ENCODE results near the gene CABCOCO1.

DNA sequence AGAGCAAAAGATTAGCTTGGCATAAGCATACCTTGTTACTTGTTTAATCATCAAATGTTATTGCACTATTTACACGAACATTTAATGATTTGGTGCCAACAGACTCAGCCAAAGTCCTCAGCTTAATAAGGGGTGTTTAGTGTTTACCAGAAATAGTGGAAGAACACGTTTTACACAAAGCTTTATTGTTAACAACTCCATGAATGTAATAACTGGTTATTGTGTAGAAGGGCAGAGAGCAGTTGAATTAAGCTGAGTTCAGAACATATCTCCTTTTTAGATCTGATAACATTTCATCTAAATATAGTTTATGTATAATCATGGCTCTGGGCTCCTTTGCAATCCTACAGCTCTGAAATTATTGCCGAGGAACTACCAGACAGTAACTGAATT is 99.1 kb downstream of the CABCOCO1 start:
- TF ChIP-seq, protein P1, sequence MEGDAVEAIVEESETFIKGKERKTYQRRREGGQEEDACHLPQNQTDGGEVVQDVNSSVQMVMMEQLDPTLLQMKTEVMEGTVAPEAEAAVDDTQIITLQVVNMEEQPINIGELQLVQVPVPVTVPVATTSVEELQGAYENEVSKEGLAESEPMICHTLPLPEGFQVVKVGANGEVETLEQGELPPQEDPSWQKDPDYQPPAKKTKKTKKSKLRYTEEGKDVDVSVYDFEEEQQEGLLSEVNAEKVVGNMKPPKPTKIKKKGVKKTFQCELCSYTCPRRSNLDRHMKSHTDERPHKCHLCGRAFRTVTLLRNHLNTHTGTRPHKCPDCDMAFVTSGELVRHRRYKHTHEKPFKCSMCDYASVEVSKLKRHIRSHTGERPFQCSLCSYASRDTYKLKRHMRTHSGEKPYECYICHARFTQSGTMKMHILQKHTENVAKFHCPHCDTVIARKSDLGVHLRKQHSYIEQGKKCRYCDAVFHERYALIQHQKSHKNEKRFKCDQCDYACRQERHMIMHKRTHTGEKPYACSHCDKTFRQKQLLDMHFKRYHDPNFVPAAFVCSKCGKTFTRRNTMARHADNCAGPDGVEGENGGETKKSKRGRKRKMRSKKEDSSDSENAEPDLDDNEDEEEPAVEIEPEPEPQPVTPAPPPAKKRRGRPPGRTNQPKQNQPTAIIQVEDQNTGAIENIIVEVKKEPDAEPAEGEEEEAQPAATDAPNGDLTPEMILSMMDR (IDR thresholded peaks at IDR 0.05; ENCODE audit: low read depth, low read length) = no peak
- TF ChIP-seq EZH2phosphoT487 (IDR thresholded peaks at IDR 0.05; ENCODE audit: low read depth) = no peak
